AG09309 (cell line): ENCODE data around the gene LRMDA.

Experiments used
- DNase-seq: peaks from one replicate; pipeline ENCODE4 v3.0.0-alpha.2; 2010; ENCODE audit warnings: low read depth
- H3K4me3 ChIP-seq: 2 replicates; pipeline ENCODE4 v1.5.1; 2011; ENCODE audit warnings: mild to moderate bottlenecking, low read depth, low read length, moderate library complexity; ENCODE audit not compliant: control insufficient read depth
- CTCF ChIP-seq: IDR thresholded peaks from 2 replicates; pipeline ENCODE4 v1.5.1; 2011; ENCODE audit warnings: mild to moderate bottlenecking, low read depth, low read length, inconsistent platforms; ENCODE audit not compliant: insufficient read depth, control insufficient read depth; ENCODE audit errors: missing control alignments

LRMDA gene

GRCh38 chr10:76456197-76456596 lies 1024.8 kb downstream of the LRMDA start:
- H3K4me3 ChIP-seq = no peak overlapping the region
- no peak for TF ChIP-seq CTCF
- no peak for DNase-seq

- H3K4me3 ChIP-seq = no peak overlapping the region
- DNase-seq = no peak
Measured at GRCh38 chr10:76459016-76459730, 1027.7 kb downstream of the LRMDA start.

GRCh38 chr10:76461024-76461423 lies 1029.6 kb downstream of the LRMDA start:
- H3K4me3 ChIP-seq = no peak overlapping the region
- no peak for TF ChIP-seq CTCF
- DNase-seq = no peak

More at GRCh38 chr10:76459016-76459730, 1027.7 kb downstream of the LRMDA start:
- TF ChIP-seq CTCF = no peak

GRCh38 chr10:76463111-76463510 lies 1031.7 kb downstream of the LRMDA start:
- no peak for DNase-seq
- no peak for TF ChIP-seq CTCF
- no peak overlapping the region for H3K4me3 ChIP-seq

GRCh38 chr10:76466836-76467503 lies 1035.5 kb downstream of the LRMDA start:
- H3K4me3 ChIP-seq = no peak overlapping the region
- no peak for DNase-seq
- TF ChIP-seq CTCF = no peak

- no peak overlapping the region for H3K4me3 ChIP-seq
- no peak for TF ChIP-seq CTCF
- DNase-seq = no peak
Measured at GRCh38 chr10:76469675-76470074, 1038.3 kb downstream of the LRMDA start.
